Stimulated activated CD4-positive, alpha-beta T cell treated with anti-CD3 and anti-CD28 coated beads, Interleukin-4, amount 100 ng/mL, for 24 hours (primary cell): ENCODE measurements around the gene IGFALS.

ENCODE experiments used
- DNase-seq: peaks from one replicate; pipeline ENCODE4 v3.0.0-alpha.2; 2020

The IGFALS gene

GRCh38 chr16:1741553-1742165, 51.8 kb downstream of the IGFALS start:
- DNase-seq: no peak

- no peak for DNase-seq
Measured at GRCh38 chr16:1740781-1741490, 52.6 kb downstream of the IGFALS start.
